ENCODE measurements around the gene CCR9.
A peak's percentile ranks its signal among the peaks of the same experiment; 100 is the strongest.

The CCR9 gene

GRCh38 chr3:45922950-45923590 lies 36.7 kb downstream of the CCR9 start:
- TF ChIP-seq CTCF (IDR thresholded peaks at IDR 0.05; ENCODE audit: borderline replicate concordance, insufficient read depth, low read depth, low read length), result no peak
- H3K4me3 ChIP-seq (ENCODE audit: low read depth, low read length), result no peak overlapping the region

GRCh38 chr3:45923755-45924154 lies 37.4 kb downstream of the CCR9 start:
- H3K4me3 ChIP-seq (ENCODE audit: low read depth, low read length), result no peak overlapping the region
- TF ChIP-seq CTCF (IDR thresholded peaks at IDR 0.05; ENCODE audit: borderline replicate concordance, insufficient read depth, low read depth, low read length), result no peak

- TF ChIP-seq CTCF (IDR thresholded peaks at IDR 0.05; ENCODE audit: borderline replicate concordance, insufficient read depth, low read depth, low read length), result no peak
- no peak overlapping the region for H3K4me3 ChIP-seq (ENCODE audit: low read depth, low read length)
Observed at GRCh38 chr3:45927881-45928280, 41.5 kb downstream of the CCR9 start.

- H3K4me3 ChIP-seq (ENCODE audit: low read depth, low read length), result no peak overlapping the region
- peak; percentile 90 for TF ChIP-seq CTCF (IDR thresholded peaks at IDR 0.05; ENCODE audit: borderline replicate concordance, insufficient read depth, low read depth, low read length)
Observed at GRCh38 chr3:45929042-45929679, 42.8 kb downstream of the CCR9 start.

GRCh38 chr3:45931496-45931895 lies 45.2 kb downstream of the CCR9 start:
- no peak for TF ChIP-seq CTCF (IDR thresholded peaks at IDR 0.05; ENCODE audit: borderline replicate concordance, insufficient read depth, low read depth, low read length)
- no peak overlapping the region for H3K4me3 ChIP-seq (ENCODE audit: low read depth, low read length)

GRCh38 chr3:45932112-45932511 lies 45.8 kb downstream of the CCR9 start:
- H3K4me3 ChIP-seq (ENCODE audit: low read depth, low read length), result no peak overlapping the region
- TF ChIP-seq CTCF (IDR thresholded peaks at IDR 0.05; ENCODE audit: borderline replicate concordance, insufficient read depth, low read depth, low read length), result no peak

- no peak for TF ChIP-seq CTCF (IDR thresholded peaks at IDR 0.05; ENCODE audit: borderline replicate concordance, insufficient read depth, low read depth, low read length)
- no peak overlapping the region for H3K4me3 ChIP-seq (ENCODE audit: low read depth, low read length)
Observed at GRCh38 chr3:45933591-45933990, 47.2 kb downstream of the CCR9 start.

All from GM12875 (cell line).